ENCODE results near the gene CTPS2. TPM values are rescaled to one million over a fixed set of nuclear protein-coding genes. Genes with fewer than 3 reads are reported as not detected.

Gene CTPS2, protein sequence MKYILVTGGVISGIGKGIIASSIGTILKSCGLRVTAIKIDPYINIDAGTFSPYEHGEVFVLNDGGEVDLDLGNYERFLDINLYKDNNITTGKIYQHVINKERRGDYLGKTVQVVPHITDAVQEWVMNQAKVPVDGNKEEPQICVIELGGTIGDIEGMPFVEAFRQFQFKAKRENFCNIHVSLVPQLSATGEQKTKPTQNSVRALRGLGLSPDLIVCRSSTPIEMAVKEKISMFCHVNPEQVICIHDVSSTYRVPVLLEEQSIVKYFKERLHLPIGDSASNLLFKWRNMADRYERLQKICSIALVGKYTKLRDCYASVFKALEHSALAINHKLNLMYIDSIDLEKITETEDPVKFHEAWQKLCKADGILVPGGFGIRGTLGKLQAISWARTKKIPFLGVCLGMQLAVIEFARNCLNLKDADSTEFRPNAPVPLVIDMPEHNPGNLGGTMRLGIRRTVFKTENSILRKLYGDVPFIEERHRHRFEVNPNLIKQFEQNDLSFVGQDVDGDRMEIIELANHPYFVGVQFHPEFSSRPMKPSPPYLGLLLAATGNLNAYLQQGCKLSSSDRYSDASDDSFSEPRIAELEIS
- total RNA-seq, result 10.1 and 12.1 TPM in 2 replicates

DNA sequence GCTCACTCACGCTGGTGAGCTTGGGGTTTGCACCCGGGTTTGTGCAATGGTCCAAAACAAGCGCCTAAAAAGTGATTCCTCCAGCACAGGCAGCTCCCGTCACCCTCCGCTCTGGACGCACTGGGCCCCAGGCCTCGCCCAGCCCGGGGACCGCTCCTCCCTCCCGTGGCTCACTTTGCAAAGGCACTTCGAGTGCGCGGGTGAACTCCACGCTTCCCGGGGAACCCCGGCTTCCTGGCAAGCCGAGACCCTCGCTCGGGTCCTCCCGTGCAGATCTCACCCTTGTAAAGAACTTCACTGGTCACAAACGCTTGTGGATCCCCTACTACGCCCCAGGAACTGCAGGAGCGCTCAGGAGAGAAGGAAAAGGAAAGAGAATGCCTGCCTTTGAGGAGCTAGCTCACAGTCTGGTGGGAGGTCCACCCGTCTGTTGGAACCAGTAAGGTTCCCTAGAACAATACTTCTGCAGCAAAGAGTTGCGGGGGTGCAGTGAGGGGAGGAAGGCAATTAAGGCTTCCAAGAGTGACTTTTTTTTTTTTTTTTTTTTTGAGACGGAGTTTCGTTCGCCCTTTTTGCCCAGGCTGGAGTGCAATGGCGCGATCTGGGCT, at the start of gene CTPS2:
TSS of gene CTPS2 (minus strand) at position 122 of the 608 bp plus-strand sequence. CDS start 9,767 bp downstream, outside the sequence.

DNA sequence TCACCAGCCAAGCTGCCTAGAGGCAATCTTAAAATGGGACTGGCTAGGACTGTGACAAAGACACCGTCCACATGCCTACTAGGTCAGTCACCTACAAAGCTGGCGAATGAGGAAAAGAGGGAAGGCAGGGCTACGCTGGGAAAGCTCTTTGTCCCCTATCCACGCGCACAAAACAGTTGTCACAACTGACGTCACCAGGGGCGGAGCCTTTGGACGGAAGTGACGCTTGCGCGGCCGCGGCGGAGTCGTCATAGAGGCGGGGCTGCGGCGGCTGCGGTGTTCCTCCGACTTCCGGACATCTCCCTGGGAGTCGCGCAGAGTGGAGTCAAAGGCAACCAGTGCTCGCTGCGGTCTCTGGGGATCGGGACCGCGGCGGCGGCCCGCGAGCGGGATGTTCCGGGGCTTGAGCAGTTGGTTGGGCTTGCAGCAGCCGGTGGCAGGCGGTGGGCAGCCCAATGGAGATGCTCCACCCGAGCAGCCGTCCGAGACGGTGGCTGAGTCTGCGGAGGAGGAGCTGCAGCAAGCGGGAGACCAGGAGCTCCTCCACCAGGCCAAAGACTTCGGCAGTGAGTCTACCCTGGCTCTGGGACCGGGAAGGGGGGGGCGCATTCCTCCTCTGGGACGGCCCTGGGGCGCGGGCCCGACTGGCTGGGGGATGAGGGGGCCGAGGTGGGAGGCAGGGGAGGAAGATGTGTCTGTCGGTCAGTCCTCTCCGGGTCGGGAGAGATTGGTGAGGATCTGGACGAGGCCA, 7.0 kb upstream of the CTPS2 start, which contains the start of gene SYAP1:
TSS of gene SYAP1 (plus strand) at position 279 of the 751 bp plus-strand sequence. CDS start at position 392, 113 bp downstream.

DNA sequence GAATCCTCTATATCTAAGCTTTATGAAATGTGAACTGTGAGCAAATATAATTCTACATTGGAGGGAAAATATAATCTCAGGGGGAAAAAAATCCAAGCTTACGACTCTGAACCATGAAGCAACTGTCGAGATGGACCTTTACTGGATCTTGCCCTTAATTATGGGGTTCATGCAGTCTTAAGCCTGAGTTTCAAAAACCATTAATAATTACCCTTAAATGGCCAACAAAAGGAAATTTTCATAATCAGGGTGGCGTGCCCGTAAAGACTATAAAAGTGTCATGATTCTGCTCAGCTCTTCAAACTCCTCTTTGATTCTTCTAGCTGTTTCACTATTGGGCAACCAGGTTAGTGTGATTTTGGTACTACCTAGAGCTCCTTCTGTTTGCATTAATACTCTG, 62.6 kb downstream of the CTPS2 start, which contains the start of gene S100G:
TSS of gene S100G (plus strand) at position 301 of the 400 bp plus-strand sequence. CDS start 849 bp downstream, outside the sequence.

Other genes starting within 250 kb of the CTPS2 start
- not detected in 2 replicates for gene S100G, start 62.5 kb downstream of the CTPS2 start, total RNA-seq
- gene SYAP1, start 6.9 kb upstream of the CTPS2 start, total RNA-seq, result 37.9 and 38.9 TPM in 2 replicates
- gene TXLNG, start 73.8 kb upstream of the CTPS2 start, total RNA-seq, result 5.9 and 9.1 TPM in 2 replicates
- 71.6 and 85.9 TPM in 2 replicates for gene RBBP7, start 157.7 kb upstream of the CTPS2 start, total RNA-seq
- gene REPS2, start 234.0 kb upstream of the CTPS2 start, total RNA-seq, result 0.30 and 0.37 TPM in 2 replicates